Liver (tissue), 9 donors: ENCODE measurements around the gene ILRUN. TPM values are rescaled to one million over a fixed set of nuclear protein-coding genes. Genes with fewer than 3 reads are reported as not detected.
"Not testable (repeated sequence)": the region's sequence is repeated elsewhere in the genome, so short reads cannot be mapped to it uniquely, and the experiment has no call there.

Source experiments
- DNase-seq: peaks from one replicate; pipeline ENCODE4 v3.0.0-alpha.2; 2017; ENCODE audit warnings: low spot score
- H3K27ac ChIP-seq, 2 donors: one replicate each; pipeline ENCODE4 v1.7.0; 2013; ENCODE audit warnings: inconsistent platforms in 2 of 2, low read length in 2 of 2, control low read depth in 1 of 2, low read depth in 1 of 2, mild to moderate bottlenecking in 1 of 2
- H3K27me3 ChIP-seq, 4 donors: one replicate each; pipeline versions ENCODE4 v1.6.1 to v1.7.0; 2013; ENCODE audit warnings: low read length in 3 of 4, inconsistent platforms in 1 of 4, mild to moderate bottlenecking in 1 of 4, moderate library complexity in 1 of 4; ENCODE audit not compliant: control insufficient read depth in 4 of 4, insufficient read depth in 4 of 4
- H3K36me3 ChIP-seq, 4 donors: one replicate each; pipeline versions ENCODE4 v1.6.1 to v1.7.0; 2013; ENCODE audit warnings: low read length in 3 of 4, mild to moderate bottlenecking in 3 of 4, low read depth in 1 of 4, moderate library complexity in 1 of 4; ENCODE audit not compliant: control insufficient read depth in 4 of 4, insufficient read depth in 3 of 4
- H3K4me1 ChIP-seq, 4 donors: one replicate each; pipeline versions ENCODE4 v1.6.1 to v1.7.0; 2013; ENCODE audit warnings: low read length in 3 of 4, mild to moderate bottlenecking in 3 of 4, moderate library complexity in 1 of 4; ENCODE audit not compliant: control insufficient read depth in 4 of 4, insufficient read depth in 4 of 4
- H3K4me3 ChIP-seq, 3 donors: one replicate each; pipeline versions ENCODE4 v1.6.1 to v1.7.0; 2013; ENCODE audit warnings: low read length in 3 of 3, control low read depth in 1 of 3, low read depth in 1 of 3, mild to moderate bottlenecking in 1 of 3
- H3K9ac ChIP-seq, 2 donors: one replicate each; pipeline ENCODE4 v1.7.0; 2013; ENCODE audit warnings: low read length in 2 of 2, mild to moderate bottlenecking in 2 of 2, moderate library complexity in 2 of 2, control low read depth in 1 of 2, low read depth in 1 of 2
- H3K9me3 ChIP-seq, 4 donors: one replicate each; pipeline versions ENCODE4 v1.6.1 to v1.7.0; 2013; ENCODE audit warnings: low read length in 3 of 4; ENCODE audit not compliant: control insufficient read depth in 4 of 4
- EGR1 ChIP-seq, 2 donors: IDR thresholded peaks; 2 replicates each; pipeline ENCODE4 v1.6.1; 2016 to 2018; ENCODE audit warnings: antibody characterized with exemption in 2 of 2, low read depth in 2 of 2
- FOXA1 ChIP-seq: IDR thresholded peaks from 2 replicates; pipeline ENCODE4 v1.6.1; 2016; ENCODE audit warnings: antibody characterized with exemption
- FOXA2 ChIP-seq: IDR thresholded peaks from 2 replicates; pipeline ENCODE4 v1.6.1; 2016; ENCODE audit warnings: antibody characterized with exemption
- GABPA ChIP-seq, 2 donors: IDR thresholded peaks in 1 of 2; conservative IDR thresholded peaks in 1 of 2; 2 replicates each; pipeline ENCODE4 v1.6.1; 2016; ENCODE audit warnings: antibody characterized with exemption in 2 of 2, mild to moderate bottlenecking in 1 of 2, moderate library complexity in 1 of 2
- HNF4A ChIP-seq, 2 donors: conservative IDR thresholded peaks; 2 replicates each; pipeline ENCODE4 v1.6.1; 2016; ENCODE audit warnings: antibody characterized with exemption in 2 of 2, mild to moderate bottlenecking in 2 of 2
- JUND ChIP-seq, 2 donors: IDR thresholded peaks; 2 replicates each; pipeline ENCODE4 v1.6.1; 2016; ENCODE audit warnings: antibody characterized with exemption in 2 of 2
- NR2F2 ChIP-seq: IDR thresholded peaks from 2 replicates; pipeline ENCODE4 v1.6.1; 2016; ENCODE audit warnings: antibody characterized with exemption
- RAD21 ChIP-seq, 2 donors: IDR thresholded peaks; 2 replicates each; pipeline ENCODE4 v1.6.1; 2016; ENCODE audit warnings: antibody characterized with exemption in 2 of 2, mild to moderate bottlenecking in 2 of 2
- RXRA ChIP-seq, 2 donors: IDR thresholded peaks; 2 replicates each; pipeline ENCODE4 v1.6.1; 2017 to 2018; ENCODE audit warnings: antibody characterized with exemption in 2 of 2, mild to moderate bottlenecking in 1 of 2
- SP1 ChIP-seq: IDR thresholded peaks from 2 replicates; pipeline ENCODE4 v1.6.1; 2018; ENCODE audit warnings: antibody characterized with exemption, mild to moderate bottlenecking
- YY1 ChIP-seq: IDR thresholded peaks from 2 replicates; pipeline ENCODE4 v1.6.1; 2016; ENCODE audit warnings: antibody characterized with exemption, mild to moderate bottlenecking
- WGBS: extraction: QIAGEN DNeasy Blood & Tissue Kit; methylation state at CpG from one replicate; pipeline ENCODE4 v1.1.7; 2013; 5-methylcytosine and 5-hydroxymethylcytosine counted together
- polyA plus RNA-seq, 2 donors: library from polyadenylated mRNA; stranded (reverse) in 1 of 2; unstranded in 1 of 2; fragments of 200-250 nt in 1 of 2; fragments of >200 nt in 1 of 2; fragmentation: Nextera tagmentation in 1 of 2; extraction: Ambion mirVana in 1 of 2; gene quantifications; one replicate each; pipeline versions ENCODE4 v1.2.1 to v1.2.3, GENCODE V29; 2013 to 2015
- total RNA-seq, 2 donors: library from RNA; depleted of rRNA; stranded (reverse); fragments of >200 nt; gene quantifications; one replicate each; pipeline ENCODE4 v1.2.3, GENCODE V29; 2014
- TF ChIP-seq, protein P1 (sequence below): IDR thresholded peaks from 2 replicates; pipeline ENCODE4 v1.6.1; 2016; ENCODE audit warnings: antibody characterized with exemption
- TF ChIP-seq, protein P2 (sequence below): IDR thresholded peaks from 2 replicates; pipeline ENCODE4 v1.6.1; 2016; ENCODE audit warnings: antibody characterized with exemption, mild to moderate bottlenecking
- TF ChIP-seq, protein P3 (sequence below): IDR thresholded peaks from 2 replicates; pipeline ENCODE4 v1.6.1; 2016; ENCODE audit warnings: antibody characterized with exemption
- donor health status: healthy.
- donor health status: healthy.
- donor health status: healthy.
- donor health status: healthy.
- donor health status: healthy.

The ILRUN gene
- total and polyA plus RNA-seq, 4 donors = 20.3 to 77.3 (median 46.2) TPM

DNA sequence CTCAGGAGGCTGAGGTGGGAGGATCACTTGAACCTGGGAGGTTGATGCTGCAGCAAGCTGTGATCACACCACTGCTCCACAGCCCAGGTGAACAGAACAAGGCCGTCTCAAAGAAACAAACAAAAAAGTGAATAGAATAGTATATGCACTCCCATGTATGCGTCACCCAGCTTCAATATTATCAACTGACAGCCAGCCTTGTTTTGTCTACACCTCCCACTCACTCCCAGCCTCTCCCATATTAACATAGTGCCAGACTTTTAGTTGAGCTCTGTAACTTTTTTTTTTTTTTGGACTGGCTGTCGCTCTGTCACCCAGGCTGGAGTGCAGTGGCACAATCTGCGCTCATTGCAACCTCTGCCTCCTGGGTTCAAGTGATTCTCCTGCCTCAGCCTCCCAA is 18.1 kb upstream of the ILRUN start:
- DNase-seq = no peak
- Histone ChIP-seq H3K4me3 (no peak overlapping the region), H3K9me3 (no peaks in the 10 kb centered on the region), H3K36me3 (no peaks in the 10 kb centered on the region), H3K27ac (no peak overlapping the region), H3K27me3 (no peaks in the 10 kb centered on the region), H3K4me1 (no peaks in the 10 kb centered on the region), H3K9ac (no peak overlapping the region)
- no peak for TF ChIP-seq RAD21 (IDR thresholded peaks at IDR 0.05)
- no peak for TF ChIP-seq FOXA1
- TF ChIP-seq HNF4A (conservative IDR thresholded peaks at IDR 0.05) = no peak
- TF ChIP-seq FOXA2 = no peak
- no peak for TF ChIP-seq SP1
- TF ChIP-seq, protein P1, sequence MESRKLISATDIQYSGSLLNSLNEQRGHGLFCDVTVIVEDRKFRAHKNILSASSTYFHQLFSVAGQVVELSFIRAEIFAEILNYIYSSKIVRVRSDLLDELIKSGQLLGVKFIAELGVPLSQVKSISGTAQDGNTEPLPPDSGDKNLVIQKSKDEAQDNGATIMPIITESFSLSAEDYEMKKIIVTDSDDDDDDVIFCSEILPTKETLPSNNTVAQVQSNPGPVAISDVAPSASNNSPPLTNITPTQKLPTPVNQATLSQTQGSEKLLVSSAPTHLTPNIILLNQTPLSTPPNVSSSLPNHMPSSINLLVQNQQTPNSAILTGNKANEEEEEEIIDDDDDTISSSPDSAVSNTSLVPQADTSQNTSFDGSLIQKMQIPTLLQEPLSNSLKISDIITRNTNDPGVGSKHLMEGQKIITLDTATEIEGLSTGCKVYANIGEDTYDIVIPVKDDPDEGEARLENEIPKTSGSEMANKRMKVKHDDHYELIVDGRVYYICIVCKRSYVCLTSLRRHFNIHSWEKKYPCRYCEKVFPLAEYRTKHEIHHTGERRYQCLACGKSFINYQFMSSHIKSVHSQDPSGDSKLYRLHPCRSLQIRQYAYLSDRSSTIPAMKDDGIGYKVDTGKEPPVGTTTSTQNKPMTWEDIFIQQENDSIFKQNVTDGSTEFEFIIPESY = no peak
- TF ChIP-seq JUND (IDR thresholded peaks at IDR 0.05) = no peak
- WGBS = 95% methylated on average over 4 of the region's 4 CpGs

DNA sequence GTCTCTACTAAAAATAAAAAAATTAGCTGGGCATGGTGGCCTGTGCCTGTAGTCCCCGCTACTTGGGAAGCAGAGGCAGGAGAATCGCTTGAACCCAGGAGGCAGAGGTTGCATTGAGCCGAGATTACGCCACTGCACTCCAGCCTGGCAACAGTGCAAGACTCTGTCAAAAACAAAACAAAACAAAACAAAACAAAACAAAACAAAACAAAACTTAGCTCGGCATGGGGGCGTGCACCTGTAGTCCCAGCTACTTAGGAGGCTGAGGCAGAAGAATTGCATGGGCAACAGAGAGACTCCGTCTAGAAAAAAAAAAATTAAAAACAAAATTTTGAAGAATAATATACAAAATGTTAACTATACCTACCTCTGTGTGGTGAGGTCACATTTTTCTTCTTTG is 16.3 kb upstream of the ILRUN start:
- H3K4me1 ChIP-seq, H3K9ac ChIP-seq, H3K27ac ChIP-seq, H3K36me3 ChIP-seq, DNase-seq, H3K27me3 ChIP-seq, H3K4me3 ChIP-seq, H3K9me3 ChIP-seq: not testable (repeated sequence)
- WGBS = 89% methylated on average over 7 of the region's 7 CpGs

DNA sequence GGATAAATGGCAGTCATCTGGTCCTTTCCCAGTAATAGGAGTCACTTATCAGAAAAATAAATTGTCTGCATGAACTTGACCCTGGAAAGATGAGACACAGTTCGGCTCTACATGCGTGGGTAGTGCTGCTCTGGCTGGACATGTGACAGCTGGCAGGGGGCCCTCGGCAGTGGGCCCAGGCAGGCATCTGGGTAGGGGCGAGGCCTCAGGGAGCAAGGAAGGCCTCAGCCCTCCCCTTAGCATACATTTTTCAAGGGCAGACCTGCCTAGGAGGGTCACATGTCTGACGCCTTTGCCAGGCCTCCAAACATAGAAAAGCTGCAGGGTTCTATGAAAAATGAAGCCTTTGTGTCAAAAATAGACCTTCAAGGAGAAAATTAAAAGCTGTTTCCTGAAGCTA is 12.8 kb upstream of the ILRUN start:
- no peaks in the 10 kb centered on the region for H3K36me3 ChIP-seq

DNA sequence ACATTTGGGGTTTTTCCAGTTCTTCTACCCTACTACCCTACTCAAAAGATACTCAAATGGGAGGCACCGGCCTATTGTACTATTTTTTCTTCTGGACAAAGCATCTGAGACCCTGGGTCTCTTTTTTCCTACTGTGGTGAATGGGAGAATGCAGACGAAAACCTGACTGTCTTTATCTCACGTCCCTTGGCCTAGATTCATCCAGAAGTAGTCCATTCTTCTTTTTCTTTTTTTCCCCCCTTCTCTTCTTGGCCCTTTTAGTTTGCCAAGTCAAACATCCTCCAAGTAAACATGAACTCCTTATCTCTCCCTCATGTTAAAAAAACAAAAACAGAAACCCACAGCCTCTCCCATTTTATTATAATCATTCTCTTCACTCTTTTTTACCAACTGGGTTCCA is 8.7 kb upstream of the ILRUN start:
- no peak overlapping the region for H3K4me3 ChIP-seq
- 80% methylated on average over 3 of the region's 3 CpGs for WGBS
- TF ChIP-seq, protein P2, sequence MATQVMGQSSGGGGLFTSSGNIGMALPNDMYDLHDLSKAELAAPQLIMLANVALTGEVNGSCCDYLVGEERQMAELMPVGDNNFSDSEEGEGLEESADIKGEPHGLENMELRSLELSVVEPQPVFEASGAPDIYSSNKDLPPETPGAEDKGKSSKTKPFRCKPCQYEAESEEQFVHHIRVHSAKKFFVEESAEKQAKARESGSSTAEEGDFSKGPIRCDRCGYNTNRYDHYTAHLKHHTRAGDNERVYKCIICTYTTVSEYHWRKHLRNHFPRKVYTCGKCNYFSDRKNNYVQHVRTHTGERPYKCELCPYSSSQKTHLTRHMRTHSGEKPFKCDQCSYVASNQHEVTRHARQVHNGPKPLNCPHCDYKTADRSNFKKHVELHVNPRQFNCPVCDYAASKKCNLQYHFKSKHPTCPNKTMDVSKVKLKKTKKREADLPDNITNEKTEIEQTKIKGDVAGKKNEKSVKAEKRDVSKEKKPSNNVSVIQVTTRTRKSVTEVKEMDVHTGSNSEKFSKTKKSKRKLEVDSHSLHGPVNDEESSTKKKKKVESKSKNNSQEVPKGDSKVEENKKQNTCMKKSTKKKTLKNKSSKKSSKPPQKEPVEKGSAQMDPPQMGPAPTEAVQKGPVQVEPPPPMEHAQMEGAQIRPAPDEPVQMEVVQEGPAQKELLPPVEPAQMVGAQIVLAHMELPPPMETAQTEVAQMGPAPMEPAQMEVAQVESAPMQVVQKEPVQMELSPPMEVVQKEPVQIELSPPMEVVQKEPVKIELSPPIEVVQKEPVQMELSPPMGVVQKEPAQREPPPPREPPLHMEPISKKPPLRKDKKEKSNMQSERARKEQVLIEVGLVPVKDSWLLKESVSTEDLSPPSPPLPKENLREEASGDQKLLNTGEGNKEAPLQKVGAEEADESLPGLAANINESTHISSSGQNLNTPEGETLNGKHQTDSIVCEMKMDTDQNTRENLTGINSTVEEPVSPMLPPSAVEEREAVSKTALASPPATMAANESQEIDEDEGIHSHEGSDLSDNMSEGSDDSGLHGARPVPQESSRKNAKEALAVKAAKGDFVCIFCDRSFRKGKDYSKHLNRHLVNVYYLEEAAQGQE = no peak
- no peak for TF ChIP-seq SP1
- TF ChIP-seq EGR1 (IDR thresholded peaks at IDR 0.05; ENCODE audit: low read depth in 2 of 2) = no peak
- no peak overlapping the region for H3K9ac ChIP-seq
- no peak overlapping the region for H3K27ac ChIP-seq
- DNase-seq = no peak
- no peaks in the 10 kb centered on the region for H3K9me3 ChIP-seq
- H3K27me3 ChIP-seq = no peaks in the 10 kb centered on the region
- peaks cover 0 to 3% (median under 1%) of the 10 kb centered on the region in 4 donors for H3K4me1 ChIP-seq
- no peaks in the 10 kb centered on the region for H3K36me3 ChIP-seq

More for the DNA sequence above, 12.8 kb upstream of the ILRUN start:
- no peak overlapping the region for H3K27ac ChIP-seq
- no peak for DNase-seq
- no peaks in the 10 kb centered on the region for H3K9me3 ChIP-seq
- 20% methylated on average over 5 of the region's 5 CpGs for WGBS
- no peak overlapping the region for H3K4me3 ChIP-seq
- H3K4me1 ChIP-seq = peaks cover 0 to 3% (median under 1%) of the 10 kb centered on the region in 4 donors
- TF ChIP-seq NR2F2 = peak; percentile 23
- TF ChIP-seq RAD21 (IDR thresholded peaks at IDR 0.05) = peak in 1 of 2 donors; percentile 13
- TF ChIP-seq RXRA (IDR thresholded peaks at IDR 0.05) = peak; percentile 29 to 48
- TF ChIP-seq HNF4A (conservative IDR thresholded peaks at IDR 0.05) = peak; percentile 9 to 41
- peak; percentile 47 to 59 for TF ChIP-seq EGR1 (IDR thresholded peaks at IDR 0.05; ENCODE audit: low read depth in 2 of 2)
- TF ChIP-seq, protein P3, sequence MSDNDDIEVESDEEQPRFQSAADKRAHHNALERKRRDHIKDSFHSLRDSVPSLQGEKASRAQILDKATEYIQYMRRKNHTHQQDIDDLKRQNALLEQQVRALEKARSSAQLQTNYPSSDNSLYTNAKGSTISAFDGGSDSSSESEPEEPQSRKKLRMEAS = no peak
- TF ChIP-seq GABPA (IDR thresholded peaks at IDR 0.05 in 1 of 2, conservative IDR thresholded peaks at IDR 0.05 in 1 of 2) = no peak
- TF ChIP-seq YY1 = no peak
- H3K27me3 ChIP-seq = no peaks in the 10 kb centered on the region
- H3K9ac ChIP-seq = no peak overlapping the region
